GM21515 (cell line): ENCODE data around the gene BMPR1B.
"Not testable (repeated sequence)": the region's sequence is repeated elsewhere in the genome, so short reads cannot be mapped to it uniquely, and the experiment has no call there.

Experiments used
- ATAC-seq: cut with Tn5 transposase; IDR thresholded peaks from one replicate; pipeline ENCODE4 v1.9.1; 2021; ENCODE audit not compliant: unreplicated experiment

BMPR1B gene

GRCh38 chr4:95124906-95125504, 367.2 kb downstream of the BMPR1B start:
- no peak for ATAC-seq

GRCh38 chr4:95129031-95129430, 371.3 kb downstream of the BMPR1B start:
- no peak for ATAC-seq

- no peak for ATAC-seq
Observed at GRCh38 chr4:95129821-95130311, 372.1 kb downstream of the BMPR1B start.

GRCh38 chr4:95134016-95134415, 376.3 kb downstream of the BMPR1B start:
- not testable (repeated sequence) for ATAC-seq

DNA sequence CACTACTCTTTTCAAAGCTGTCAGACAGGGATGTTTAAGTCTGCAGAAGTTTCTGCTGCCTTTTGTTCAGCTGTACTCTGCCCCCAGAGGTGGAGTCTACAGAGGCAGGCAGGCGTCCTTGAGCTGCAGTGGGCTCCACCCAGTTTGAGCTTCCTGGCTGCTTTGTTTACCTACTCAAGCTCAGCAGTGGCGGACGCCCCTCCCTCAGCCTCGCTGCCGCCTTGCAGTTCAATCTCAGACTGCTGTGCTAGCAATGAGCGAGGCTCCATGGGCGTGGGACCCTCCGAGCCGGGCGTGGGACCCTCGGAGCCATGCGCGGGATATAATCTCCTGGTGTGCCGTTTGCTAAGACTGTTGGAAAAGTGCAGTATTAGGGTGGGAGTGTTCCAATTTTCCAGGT, 381.7 kb downstream of the BMPR1B start:
- not testable (repeated sequence) for ATAC-seq

- no peak for ATAC-seq
Observed at GRCh38 chr4:95141361-95141760, 383.6 kb downstream of the BMPR1B start.

DNA sequence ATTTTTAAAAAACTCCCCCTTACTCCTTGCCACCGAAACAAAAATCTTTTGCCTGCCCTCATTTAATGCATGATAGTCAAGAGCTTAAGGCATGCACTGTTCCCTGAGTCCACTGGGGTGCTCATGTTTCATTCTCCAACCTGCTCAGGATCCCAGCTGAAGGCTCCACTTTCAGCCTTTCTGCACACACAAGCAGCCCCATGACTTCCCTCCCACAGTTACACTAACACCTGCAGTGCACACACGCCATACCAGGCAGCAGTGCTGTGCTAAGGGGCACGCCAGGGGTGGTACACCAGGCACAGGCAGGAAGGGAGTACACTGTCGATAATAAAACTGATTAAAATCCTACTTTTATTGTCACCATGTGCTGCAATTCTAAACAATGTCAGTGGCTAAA, 385.2 kb downstream of the BMPR1B start:
- no peak for ATAC-seq

GRCh38 chr4:95151255-95151654, 393.5 kb downstream of the BMPR1B start:
- no peak for ATAC-seq

- no peak for ATAC-seq
Observed at GRCh38 chr4:95153182-95153581, 395.4 kb downstream of the BMPR1B start.

GRCh38 chr4:95155759-95156451, 398.1 kb downstream of the BMPR1B start:
- peak; percentile 66 for ATAC-seq

DNA sequence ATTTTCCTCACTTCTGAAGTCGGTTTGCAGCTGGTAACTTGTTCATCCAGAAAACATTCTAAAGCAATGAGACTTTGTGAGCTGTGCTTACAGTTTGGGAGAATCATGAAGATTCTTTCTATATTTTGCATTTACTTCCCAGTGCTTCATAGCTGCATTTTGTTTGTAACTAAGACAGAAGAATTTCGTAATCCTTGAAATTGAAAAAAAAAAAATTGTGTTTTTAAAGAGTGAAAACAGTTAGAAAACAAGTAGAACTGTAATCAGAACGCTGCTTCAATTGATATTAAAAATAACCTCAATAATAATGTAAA, 398.7 kb downstream of the BMPR1B start:
- ATAC-seq, result no peak

DNA sequence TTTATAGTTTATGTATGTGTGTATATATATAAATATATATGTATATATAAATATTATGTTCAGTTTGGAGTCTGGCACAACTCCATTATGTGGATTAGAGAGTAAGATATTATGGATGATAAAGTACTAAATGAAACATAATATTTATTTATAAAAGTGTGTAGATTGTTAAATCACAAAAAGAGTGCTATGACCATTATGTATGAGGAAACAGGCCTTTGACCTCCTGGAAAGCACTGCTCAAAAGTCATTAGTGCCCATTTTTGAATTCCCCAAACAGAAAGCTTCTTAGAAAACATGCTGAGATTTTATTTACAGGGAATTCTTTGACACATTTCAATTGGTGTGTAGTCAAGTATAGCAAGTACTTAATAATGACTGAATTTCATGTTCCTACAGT, 399.8 kb downstream of the BMPR1B start:
- no peak for ATAC-seq

GRCh38 chr4:95158045-95158444, 400.3 kb downstream of the BMPR1B start:
- ATAC-seq, result no peak

DNA sequence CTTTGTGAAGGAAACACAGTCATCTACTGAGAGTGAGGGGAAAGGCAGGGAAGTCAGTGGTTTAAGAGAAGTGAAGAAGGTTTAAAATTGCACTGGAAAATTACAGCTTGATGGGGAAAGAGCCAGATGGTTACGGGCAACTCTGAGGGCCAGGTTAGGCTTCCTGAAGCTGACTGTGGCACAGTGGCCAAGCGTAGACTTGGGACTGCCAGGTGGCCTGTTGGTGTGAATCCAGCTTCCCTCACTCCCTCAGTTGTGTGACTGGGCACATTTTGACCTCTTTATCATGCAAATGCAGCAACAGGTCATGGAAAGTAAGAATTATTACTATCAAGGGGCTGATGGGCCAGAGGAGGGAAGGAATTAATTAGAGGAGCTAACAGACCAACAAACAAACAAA, 400.9 kb downstream of the BMPR1B start:
- no peak for ATAC-seq

GRCh38 chr4:95159384-95159783, 401.6 kb downstream of the BMPR1B start:
- ATAC-seq, result no peak

DNA sequence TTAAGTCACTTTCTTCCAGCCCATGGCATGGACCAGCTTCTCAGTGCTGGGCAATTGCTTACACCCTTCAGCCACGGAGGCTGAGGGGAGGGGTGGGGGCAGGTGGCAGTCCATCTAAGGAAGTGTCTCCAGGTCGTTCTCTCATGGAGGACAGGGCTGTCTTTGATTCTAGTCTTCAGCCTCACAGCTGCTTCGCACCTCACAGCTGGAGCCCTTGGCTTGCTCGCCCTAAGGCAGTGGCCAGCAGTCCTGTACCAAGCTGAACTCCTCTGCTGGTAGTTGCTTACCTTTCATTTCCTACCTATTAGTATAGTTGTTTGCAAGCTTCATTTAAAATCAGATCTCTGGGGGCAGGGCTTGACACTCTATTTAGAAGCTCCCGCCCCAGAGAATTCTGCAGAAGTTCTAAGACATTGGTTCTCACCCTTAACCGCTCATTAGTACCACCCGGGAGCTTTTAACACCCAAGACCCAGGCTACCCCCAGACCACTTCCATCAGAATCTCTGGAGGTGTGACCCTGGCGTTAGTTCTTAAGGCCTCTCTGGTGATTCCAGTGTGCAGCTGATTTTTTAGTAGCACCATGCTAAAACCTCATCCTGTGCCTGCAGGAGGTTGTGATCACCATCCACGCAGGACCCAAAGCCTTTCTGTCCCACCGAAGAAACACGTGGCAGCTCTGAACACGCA, 404.2 kb downstream of the BMPR1B start:
- no peak for ATAC-seq

- ATAC-seq, result no peak
Observed at GRCh38 chr4:95162867-95163266, 405.1 kb downstream of the BMPR1B start.

- peak; percentile 86 for ATAC-seq
Observed at GRCh38 chr4:95165926-95166524, 408.3 kb downstream of the BMPR1B start.

GRCh38 chr4:95167805-95168204, 410.1 kb downstream of the BMPR1B start:
- ATAC-seq, result no peak

- ATAC-seq, result no peak
Observed at GRCh38 chr4:95170176-95170575, 412.4 kb downstream of the BMPR1B start.

GRCh38 chr4:95171377-95171776, 413.6 kb downstream of the BMPR1B start:
- ATAC-seq, result not testable (repeated sequence)

DNA sequence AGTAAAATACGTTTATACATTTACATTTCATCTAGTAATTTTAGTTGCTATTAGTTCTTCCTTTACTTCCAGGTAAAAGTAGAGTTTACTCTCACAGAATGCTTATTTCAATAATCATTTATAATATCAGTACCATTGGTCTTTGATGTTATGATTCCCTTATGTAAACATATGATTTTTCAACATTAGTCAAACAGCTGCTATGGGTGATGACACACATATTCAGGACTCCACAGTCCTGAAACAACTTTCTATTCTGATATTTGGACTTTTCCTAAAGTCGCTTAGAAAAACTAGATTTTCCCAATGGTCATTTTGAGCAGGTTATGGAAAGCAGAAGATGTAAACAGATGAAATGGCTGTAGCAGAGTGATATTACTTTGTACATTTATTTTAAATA, 421.2 kb downstream of the BMPR1B start:
- ATAC-seq, result no peak
